Stimulated activated naive CD4-positive, alpha-beta T cell (primary cell): ENCODE results near the gene PDP2.
"Not testable (repeated sequence)": the region's sequence is repeated elsewhere in the genome, so short reads cannot be mapped to it uniquely, and the experiment has no call there.

Source experiments
- DNase-seq, 6 experiments: peaks; one replicate each; lab custom pipeline; 2025; lab: John Stamatoyannopoulos, UW

The PDP2 gene

GRCh38 chr16:66886321-66886720, 6.0 kb downstream of the PDP2 start:
- DNase-seq = no peak

- no peak for DNase-seq
Measured at GRCh38 chr16:66886914-66887313, 6.6 kb downstream of the PDP2 start.

- no peak for DNase-seq
Measured at GRCh38 chr16:66888647-66889615, 8.6 kb downstream of the PDP2 start.

- DNase-seq = no peak
Measured at GRCh38 chr16:66889622-66890021, 9.3 kb downstream of the PDP2 start.

GRCh38 chr16:66890799-66891198, 10.5 kb downstream of the PDP2 start:
- DNase-seq = no peak

- no peak for DNase-seq
Measured at GRCh38 chr16:66891360-66891759, 11.0 kb downstream of the PDP2 start.

- DNase-seq = no peak
Measured at GRCh38 chr16:66891797-66892196, 11.5 kb downstream of the PDP2 start.

- DNase-seq = no peak
Measured at GRCh38 chr16:66894055-66894454, 13.7 kb downstream of the PDP2 start.

GRCh38 chr16:66894948-66895688, 14.8 kb downstream of the PDP2 start:
- DNase-seq = peak; percentile 13 to 43 (median 26)

- DNase-seq = no peak
Measured at GRCh38 chr16:66895689-66895979, 15.3 kb downstream of the PDP2 start.

- no peak for DNase-seq
Measured at GRCh38 chr16:66895999-66896398, 15.7 kb downstream of the PDP2 start.

- not testable (repeated sequence) for DNase-seq
Measured at GRCh38 chr16:66896682-66897081, 16.4 kb downstream of the PDP2 start.

- DNase-seq = no peak
Measured at GRCh38 chr16:66898207-66898606, 17.9 kb downstream of the PDP2 start.

- no peak for DNase-seq
Measured at GRCh38 chr16:66898933-66899309, 18.6 kb downstream of the PDP2 start.

GRCh38 chr16:66899310-66899944, 19.1 kb downstream of the PDP2 start:
- no peak for DNase-seq

GRCh38 chr16:66899945-66900710, 19.8 kb downstream of the PDP2 start:
- no peak for DNase-seq

GRCh38 chr16:66900721-66901441, 20.6 kb downstream of the PDP2 start:
- DNase-seq = no peak

GRCh38 chr16:66901626-66902025, 21.3 kb downstream of the PDP2 start:
- DNase-seq = no peak

GRCh38 chr16:66902648-66903543, 22.6 kb downstream of the PDP2 start:
- no peak for DNase-seq
